Measurements from ENCODE around the gene DNAH2. TPM values are rescaled to one million over a fixed set of nuclear protein-coding genes. Genes with fewer than 3 reads are reported as not detected.

The DNAH2 gene
- total RNA-seq, 1 donor = under 0.01 TPM

- Histone ChIP-seq H3K9me3 (ENCODE audit: low read depth, low read length) (no peaks in the 10 kb centered on the region), H3K4me3 (ENCODE audit: low read length) (no peak overlapping the region), H3K27me3 (ENCODE audit: insufficient read depth, low read length) (no peaks in the 10 kb centered on the region), H3K4me1 (ENCODE audit: insufficient read depth, low read length) (peaks cover 34% of the 10 kb centered on the region)
Observed at GRCh38 chr17:7846765-7847661, 129.5 kb downstream of the DNAH2 start.

DNA sequence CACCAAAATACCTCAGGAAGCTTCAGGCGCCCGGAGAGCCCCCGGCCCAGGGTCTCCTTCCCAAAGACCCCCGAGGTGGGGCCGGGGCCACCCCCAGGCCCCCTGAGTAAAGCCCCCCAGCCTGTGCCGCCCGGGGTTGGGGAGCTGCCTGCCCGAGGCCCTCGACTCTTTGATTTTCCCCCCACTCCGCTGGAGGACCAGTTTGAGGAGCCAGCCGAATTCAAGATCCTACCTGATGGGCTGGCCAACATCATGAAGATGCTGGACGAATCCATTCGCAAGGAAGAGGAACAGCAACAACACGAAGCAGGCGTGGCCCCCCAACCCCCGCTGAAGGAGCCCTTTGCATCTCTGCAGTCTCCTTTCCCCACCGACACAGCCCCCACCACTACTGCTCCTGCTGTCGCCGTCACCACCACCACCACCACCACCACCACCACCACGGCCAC lies 130.6 kb downstream of the DNAH2 start:
- no peaks in the 10 kb centered on the region for H3K27me3 ChIP-seq (ENCODE audit: insufficient read depth, low read length)
- no peaks in the 10 kb centered on the region for H3K9me3 ChIP-seq (ENCODE audit: low read depth, low read length)
- peaks cover 33% of the 10 kb centered on the region for H3K4me1 ChIP-seq (ENCODE audit: insufficient read depth, low read length)
- H3K4me3 ChIP-seq (ENCODE audit: low read length) = no peak overlapping the region

- H3K9me3 ChIP-seq (ENCODE audit: low read depth, low read length) = no peaks in the 10 kb centered on the region
- peaks cover 33% of the 10 kb centered on the region for H3K4me1 ChIP-seq (ENCODE audit: insufficient read depth, low read length)
- H3K27me3 ChIP-seq (ENCODE audit: insufficient read depth, low read length) = no peaks in the 10 kb centered on the region
- H3K4me3 ChIP-seq (ENCODE audit: low read length) = no peak overlapping the region
Observed at GRCh38 chr17:7848739-7849129, 131.2 kb downstream of the DNAH2 start.

DNA sequence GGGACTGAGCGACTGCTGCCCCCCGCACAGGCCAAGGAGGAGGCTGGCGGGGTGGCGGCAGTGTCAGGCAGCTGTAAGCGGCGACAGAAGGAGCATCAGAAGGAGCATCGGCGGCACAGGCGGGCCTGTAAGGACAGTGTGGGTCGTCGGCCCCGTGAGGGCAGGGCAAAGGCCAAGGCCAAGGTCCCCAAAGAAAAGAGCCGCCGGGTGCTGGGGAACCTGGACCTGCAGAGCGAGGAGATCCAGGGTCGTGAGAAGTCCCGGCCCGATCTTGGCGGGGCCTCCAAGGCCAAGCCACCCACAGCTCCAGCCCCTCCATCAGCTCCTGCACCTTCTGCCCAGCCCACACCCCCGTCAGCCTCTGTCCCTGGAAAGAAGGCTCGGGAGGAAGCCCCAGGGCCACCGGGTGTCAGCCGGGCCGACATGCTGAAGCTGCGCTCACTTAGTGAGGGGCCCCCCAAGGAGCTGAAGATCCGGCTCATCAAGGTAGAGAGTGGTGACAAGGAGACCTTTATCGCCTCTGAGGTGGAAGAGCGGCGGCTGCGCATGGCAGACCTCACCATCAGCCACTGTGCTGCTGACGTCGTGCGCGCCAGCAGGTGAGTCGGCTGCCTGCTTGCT lies 131.7 kb downstream of the DNAH2 start:
- Histone ChIP-seq H3K9me3 (ENCODE audit: low read depth, low read length) (no peaks in the 10 kb centered on the region), H3K4me1 (ENCODE audit: insufficient read depth, low read length) (peaks cover 31% of the 10 kb centered on the region), H3K27me3 (ENCODE audit: insufficient read depth, low read length) (no peaks in the 10 kb centered on the region), H3K4me3 (ENCODE audit: low read length) (no peak overlapping the region)

- no peaks in the 10 kb centered on the region for H3K27me3 ChIP-seq (ENCODE audit: insufficient read depth, low read length)
- H3K4me3 ChIP-seq (ENCODE audit: low read length) = no peak overlapping the region
- peaks cover 24% of the 10 kb centered on the region for H3K4me1 ChIP-seq (ENCODE audit: insufficient read depth, low read length)
- H3K9me3 ChIP-seq (ENCODE audit: low read depth, low read length) = no peaks in the 10 kb centered on the region
Observed at GRCh38 chr17:7849751-7850504, 132.4 kb downstream of the DNAH2 start.

DNA sequence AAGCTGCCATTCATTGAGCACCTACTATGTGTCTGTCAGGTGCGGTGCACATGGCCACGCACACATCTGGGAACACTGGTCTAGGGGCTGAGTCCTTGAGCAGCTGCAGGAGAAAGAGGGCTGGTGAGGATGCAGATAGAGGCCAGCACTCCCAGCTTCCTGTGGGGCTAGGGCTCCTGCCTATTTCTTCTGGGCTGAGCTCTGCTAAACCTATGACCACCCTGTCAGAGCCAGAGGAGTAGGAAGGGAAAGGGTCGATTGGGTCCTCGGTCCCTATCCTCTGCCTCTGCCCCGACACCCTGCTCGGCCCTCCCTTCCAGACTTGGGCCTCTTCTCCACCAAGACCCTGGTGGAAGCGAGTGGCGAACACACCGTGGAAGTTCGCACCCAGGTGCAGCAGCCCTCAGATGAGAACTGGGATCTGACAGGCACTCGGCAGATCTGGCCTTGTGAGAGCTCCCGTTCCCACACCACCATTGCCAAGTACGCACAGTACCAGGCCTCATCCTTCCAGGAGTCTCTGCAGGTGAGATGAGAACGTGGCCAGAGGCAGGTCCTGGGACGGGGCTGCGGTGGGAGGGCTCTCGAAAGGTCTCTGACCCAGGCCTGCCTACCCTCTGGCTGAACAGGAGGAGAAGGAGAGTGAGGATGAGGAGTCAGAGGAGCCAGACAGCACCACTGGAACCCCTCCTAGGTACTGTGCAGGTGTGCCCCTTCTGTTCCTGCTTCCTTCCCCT lies 133.3 kb downstream of the DNAH2 start:
- Histone ChIP-seq H3K27me3 (ENCODE audit: insufficient read depth, low read length) (no peaks in the 10 kb centered on the region), H3K9me3 (ENCODE audit: low read depth, low read length) (no peaks in the 10 kb centered on the region), H3K4me3 (ENCODE audit: low read length) (no peak overlapping the region), H3K4me1 (ENCODE audit: insufficient read depth, low read length) (peaks cover 25% of the 10 kb centered on the region)

DNA sequence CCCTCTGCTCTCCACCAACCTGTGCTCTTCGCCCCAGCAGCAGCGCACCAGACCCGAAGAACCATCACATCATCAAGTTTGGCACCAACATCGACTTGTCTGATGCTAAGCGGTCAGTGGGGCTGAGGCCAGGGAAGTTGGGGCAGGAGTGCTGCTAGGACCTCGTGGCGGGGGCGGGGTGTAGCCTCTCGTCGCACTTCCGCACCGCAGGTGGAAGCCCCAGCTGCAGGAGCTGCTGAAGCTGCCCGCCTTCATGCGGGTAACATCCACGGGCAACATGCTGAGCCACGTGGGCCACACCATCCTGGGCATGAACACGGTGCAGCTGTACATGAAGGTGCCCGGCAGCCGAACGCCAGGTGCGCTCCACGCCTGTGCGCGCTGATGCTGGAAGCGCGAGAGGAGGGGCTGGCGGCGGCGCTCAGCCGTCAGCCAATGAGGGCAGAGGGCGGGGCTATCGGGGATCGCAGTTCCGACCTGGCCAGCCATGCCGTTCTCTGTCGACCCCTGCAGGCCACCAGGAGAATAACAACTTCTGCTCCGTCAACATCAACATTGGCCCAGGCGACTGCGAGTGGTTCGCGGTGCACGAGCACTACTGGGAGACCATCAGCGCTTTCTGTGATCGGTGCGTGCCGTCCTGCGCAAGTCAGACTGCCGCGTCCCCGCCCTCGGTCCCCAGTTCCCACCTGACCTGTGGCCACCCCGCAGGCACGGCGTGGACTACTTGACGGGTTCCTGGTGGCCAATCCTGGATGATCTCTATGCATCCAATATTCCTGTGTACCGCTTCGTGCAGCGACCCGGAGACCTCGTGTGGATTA lies 134.1 kb downstream of the DNAH2 start:
- peaks cover 33% of the 10 kb centered on the region for H3K4me1 ChIP-seq (ENCODE audit: insufficient read depth, low read length)
- H3K4me3 ChIP-seq (ENCODE audit: low read length) = peak overlapping the region; percentile 2
- H3K27me3 ChIP-seq (ENCODE audit: insufficient read depth, low read length) = no peaks in the 10 kb centered on the region
- no peaks in the 10 kb centered on the region for H3K9me3 ChIP-seq (ENCODE audit: low read depth, low read length)

DNA sequence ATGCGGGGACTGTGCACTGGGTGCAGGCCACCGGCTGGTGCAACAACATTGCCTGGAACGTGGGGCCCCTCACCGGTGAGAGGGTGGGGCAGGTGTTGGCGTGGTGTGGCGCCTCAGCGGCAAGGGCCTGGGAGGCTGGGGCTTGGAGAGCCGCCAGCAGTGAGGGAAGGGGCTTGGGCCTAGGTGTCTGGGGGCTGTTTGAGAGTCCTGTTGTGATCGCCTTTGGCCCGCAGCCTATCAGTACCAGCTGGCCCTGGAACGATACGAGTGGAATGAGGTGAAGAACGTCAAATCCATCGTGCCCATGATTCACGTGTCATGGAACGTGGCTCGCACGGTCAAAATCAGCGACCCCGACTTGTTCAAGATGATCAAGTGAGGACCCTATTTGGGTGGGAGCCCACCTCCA lies 134.7 kb downstream of the DNAH2 start:
- Histone ChIP-seq H3K9me3 (ENCODE audit: low read depth, low read length) (no peaks in the 10 kb centered on the region), H3K27me3 (ENCODE audit: insufficient read depth, low read length) (no peaks in the 10 kb centered on the region), H3K4me3 (ENCODE audit: low read length) (no peak overlapping the region), H3K4me1 (ENCODE audit: insufficient read depth, low read length) (peaks cover 35% of the 10 kb centered on the region)

DNA sequence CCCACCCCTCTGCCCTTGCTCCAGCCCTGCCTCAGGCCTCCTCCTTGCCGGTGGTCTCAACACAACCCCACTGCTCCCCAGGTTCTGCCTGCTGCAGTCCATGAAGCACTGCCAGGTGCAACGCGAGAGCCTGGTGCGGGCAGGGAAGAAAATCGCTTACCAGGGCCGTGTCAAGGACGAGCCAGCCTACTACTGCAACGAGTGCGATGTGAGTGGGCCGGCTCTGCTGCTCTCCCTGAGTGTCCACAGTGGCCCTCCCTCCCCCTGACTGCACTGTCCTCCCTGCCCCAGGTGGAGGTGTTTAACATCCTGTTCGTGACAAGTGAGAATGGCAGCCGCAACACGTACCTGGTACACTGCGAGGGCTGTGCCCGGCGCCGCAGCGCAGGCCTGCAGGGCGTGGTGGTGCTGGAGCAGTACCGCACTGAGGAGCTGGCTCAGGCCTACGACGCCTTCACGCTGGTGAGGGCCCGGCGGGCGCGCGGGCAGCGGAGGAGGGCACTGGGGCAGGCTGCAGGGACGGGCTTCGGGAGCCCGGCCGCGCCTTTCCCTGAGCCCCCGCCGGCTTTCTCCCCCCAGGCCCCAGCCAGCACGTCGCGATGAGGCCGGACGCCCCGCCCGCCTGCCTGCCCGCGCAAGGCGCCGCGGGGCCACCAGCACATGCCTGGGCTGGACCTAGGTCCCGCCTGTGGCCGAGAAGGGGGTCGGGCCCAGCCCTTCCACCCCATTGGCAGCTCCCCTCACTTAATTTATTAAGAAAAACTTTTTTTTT lies 135.6 kb downstream of the DNAH2 start:
- H3K4me3 ChIP-seq (ENCODE audit: low read length) = no peak overlapping the region
- no peaks in the 10 kb centered on the region for H3K9me3 ChIP-seq (ENCODE audit: low read depth, low read length)
- H3K4me1 ChIP-seq (ENCODE audit: insufficient read depth, low read length) = peaks cover 38% of the 10 kb centered on the region
- no peaks in the 10 kb centered on the region for H3K27me3 ChIP-seq (ENCODE audit: insufficient read depth, low read length)

DNA sequence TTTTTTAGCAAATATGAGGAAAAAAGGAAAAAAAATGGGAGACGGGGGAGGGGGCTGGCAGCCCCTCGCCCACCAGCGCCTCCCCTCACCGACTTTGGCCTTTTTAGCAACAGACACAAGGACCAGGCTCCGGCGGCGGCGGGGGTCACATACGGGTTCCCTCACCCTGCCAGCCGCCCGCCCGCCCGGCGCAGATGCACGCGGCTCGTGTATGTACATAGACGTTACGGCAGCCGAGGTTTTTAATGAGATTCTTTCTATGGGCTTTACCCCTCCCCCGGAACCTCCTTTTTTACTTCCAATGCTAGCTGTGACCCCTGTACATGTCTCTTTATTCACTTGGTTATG lies 136.1 kb downstream of the DNAH2 start:
- Histone ChIP-seq H3K27me3 (ENCODE audit: insufficient read depth, low read length) (no peaks in the 10 kb centered on the region), H3K4me1 (ENCODE audit: insufficient read depth, low read length) (peaks cover 43% of the 10 kb centered on the region), H3K9me3 (ENCODE audit: low read depth, low read length) (no peaks in the 10 kb centered on the region), H3K4me3 (ENCODE audit: low read length) (no peak overlapping the region)

GRCh38 chr17:7854078-7854777 lies 136.7 kb downstream of the DNAH2 start:
- Histone ChIP-seq H3K4me1 (ENCODE audit: insufficient read depth, low read length) (peaks cover 48% of the 10 kb centered on the region), H3K4me3 (ENCODE audit: low read length) (no peak overlapping the region), H3K27me3 (ENCODE audit: insufficient read depth, low read length) (no peaks in the 10 kb centered on the region), H3K9me3 (ENCODE audit: low read depth, low read length) (no peaks in the 10 kb centered on the region)

GRCh38 chr17:7854851-7855659 lies 137.5 kb downstream of the DNAH2 start, which contains the start of gene TMEM88:
Gene TMEM88, plus strand, starts transcription at chr17:7855066. Its CDS starts 9 bp downstream, at chr17:7855075.
- Histone ChIP-seq H3K4me3 (ENCODE audit: low read length) (no peak within 1 kb of the TSS), H3K9me3 (ENCODE audit: low read depth, low read length) (no peaks in the 10 kb centered on the region), H3K4me1 (ENCODE audit: insufficient read depth, low read length) (peaks cover 48% of the 10 kb centered on the region), H3K27me3 (ENCODE audit: insufficient read depth, low read length) (no peaks in the 10 kb centered on the region)
